Endodermal cell (in vitro differentiated cells): ENCODE data around the gene VENTX. TPM values are rescaled to one million over a fixed set of nuclear protein-coding genes. Genes with fewer than 3 reads are reported as not detected.
A peak's percentile ranks its signal among the peaks of the same experiment; 100 is the strongest.

Source experiments
- DNase-seq: peaks from one replicate; pipeline ENCODE4 v3.0.0-alpha.2; 2017
- H3K27ac ChIP-seq: 2 replicates; pipeline ENCODE4 v1.5.1; 2013; ENCODE audit warnings: mild to moderate bottlenecking, low read depth, low read length, moderate library complexity
- H3K27me3 ChIP-seq: 2 replicates; pipeline ENCODE4 v1.6.1; 2013; ENCODE audit warnings: mild to moderate bottlenecking, low read length, moderate library complexity; ENCODE audit not compliant: insufficient read depth, control insufficient read depth, poor library complexity, severe bottlenecking
- H3K36me3 ChIP-seq: 2 replicates; pipeline ENCODE4 v1.7.0; 2013; ENCODE audit warnings: mild to moderate bottlenecking, low read length, moderate library complexity; ENCODE audit not compliant: control insufficient read depth, insufficient read depth
- H3K4me1 ChIP-seq: one replicate; pipeline ENCODE4 v1.7.0; 2013; ENCODE audit warnings: low read length; ENCODE audit not compliant: control insufficient read depth, insufficient read depth
- H3K4me3 ChIP-seq: 2 replicates; pipeline ENCODE4 v1.5.1; 2013; ENCODE audit warnings: mild to moderate bottlenecking, low read length, moderate library complexity
- H3K9ac ChIP-seq: 2 replicates; pipeline ENCODE4 v1.6.1; 2013; ENCODE audit warnings: mild to moderate bottlenecking, low read length, moderate library complexity; ENCODE audit not compliant: poor library complexity, severe bottlenecking; ENCODE audit errors: extremely low read depth
- H3K9me3 ChIP-seq: 2 replicates; pipeline ENCODE4 v1.6.1; 2013; ENCODE audit warnings: mild to moderate bottlenecking, low read length, moderate library complexity; ENCODE audit not compliant: control insufficient read depth
- H3K27ac Mint-ChIP-seq: 2 replicates; pipeline ENCODE4 v1.8.0; 2020; ENCODE audit warnings: mixed read lengths
- H3K27me3 Mint-ChIP-seq: 2 replicates; pipeline ENCODE4 v1.8.0; 2021; ENCODE audit warnings: mild to moderate bottlenecking, mixed read lengths; ENCODE audit not compliant: insufficient read depth
- H3K36me3 Mint-ChIP-seq: 2 replicates; pipeline ENCODE4 v1.8.0; 2020; ENCODE audit warnings: low read depth, mixed read lengths
- H3K4me1 Mint-ChIP-seq: 2 replicates; pipeline ENCODE4 v1.8.0; 2020; ENCODE audit warnings: mixed read lengths
- H3K4me3 Mint-ChIP-seq: 2 replicates; pipeline ENCODE4 v1.8.0; 2020; ENCODE audit warnings: mild to moderate bottlenecking, moderate library complexity, mixed read lengths
- H3K9me3 Mint-ChIP-seq: 2 replicates; pipeline ENCODE4 v1.8.0; 2020; ENCODE audit warnings: mild to moderate bottlenecking, mixed read lengths
- WGBS, 2 experiments: methylation state at CpG; one replicate each; pipeline versions ENCODE4 v1.1.5 to v1.1.7; 2013; ENCODE audit warnings: missing lambda C conversion rate in 2 of 2, mixed read lengths in 1 of 2; ENCODE audit not compliant: insufficient coverage in 1 of 2, insufficient read length in 1 of 2; 5-methylcytosine and 5-hydroxymethylcytosine counted together
- total RNA-seq, 2 donors: library from RNA; stranded (reverse); fragmentation: NEBNext Ultra II Directional in 1 of 2; extraction: Animal tissue kit (Norgen Biotek cat#: 25700) in 1 of 2; gene quantifications; 2 replicates in 1 of 2; 3 replicates in 1 of 2; pipeline ENCODE4 v1.2.1, GENCODE V29; 2021
- TF ChIP-seq, protein P1 (sequence below): fragments of 200-600 bp; sonication (generic); conservative IDR thresholded peaks from 2 replicates; pipeline ENCODE4 v1.5.0; 2021; ENCODE audit warnings: antibody characterized with exemption, mild to moderate bottlenecking

The VENTX gene
- total RNA-seq, 2 donors from 2014 or later, result 5.5 to 14.2 TPM

DNA sequence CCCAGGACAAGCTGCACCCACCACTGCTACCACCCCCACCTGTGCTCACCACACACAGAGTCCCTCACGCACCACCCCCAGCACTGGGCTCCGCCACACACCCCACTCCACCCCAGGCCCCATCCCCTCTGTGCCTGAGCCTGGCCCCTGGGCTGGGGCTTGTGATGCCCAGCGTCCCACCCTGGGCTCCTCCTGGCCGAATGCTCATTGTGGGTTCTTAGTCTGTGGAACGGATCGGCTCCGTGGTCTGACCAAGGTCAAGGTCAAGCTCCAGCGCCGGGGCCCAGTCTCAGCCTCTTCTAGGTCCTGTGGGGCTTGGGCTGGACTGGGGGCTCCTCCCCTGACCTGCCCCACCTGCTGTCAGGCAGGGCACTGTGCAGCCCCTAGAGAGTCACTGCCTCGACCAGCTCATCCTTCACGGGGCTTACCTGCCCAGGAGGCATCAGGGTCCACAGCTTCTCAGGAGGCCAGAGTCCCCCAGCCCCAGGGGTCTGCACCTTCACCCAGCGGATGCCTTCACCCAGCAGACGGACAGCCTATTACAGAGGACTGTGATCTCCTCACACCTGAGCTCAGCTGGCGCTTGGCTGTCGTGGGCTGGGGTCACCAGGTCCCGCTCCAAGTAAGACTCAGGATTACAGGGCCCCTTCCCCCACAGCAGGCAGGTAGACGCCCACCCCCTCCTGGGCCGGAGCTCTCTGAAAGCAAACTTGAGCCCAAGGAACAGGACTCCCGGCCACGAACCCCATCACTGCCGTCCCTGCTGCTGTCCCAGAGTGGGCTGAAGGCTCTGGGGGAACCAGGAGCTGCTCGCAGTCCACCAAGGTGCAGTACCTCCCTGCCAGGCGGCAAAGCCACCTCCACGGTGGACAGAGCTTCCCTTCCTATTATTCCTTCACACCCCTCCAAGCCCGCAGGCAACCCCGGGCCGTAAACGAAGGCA is 22.9 kb upstream of the VENTX start:
- H3K36me3 ChIP-seq, result no peaks in the 10 kb centered on the region
- no peak overlapping the region for H3K4me3 ChIP-seq
- Mint-ChIP-seq H3K4me1 (no peaks in the 10 kb centered on the region), H3K9me3 (no peaks in the 10 kb centered on the region), H3K4me3 (no peak overlapping the region), H3K27me3 (peaks cover 2% of the 10 kb centered on the region), H3K27ac (no peak overlapping the region), H3K36me3 (no peaks in the 10 kb centered on the region)
- no peak overlapping the region for H3K27ac ChIP-seq
- DNase-seq, result no peak
- peaks cover 4% of the 10 kb centered on the region for H3K27me3 ChIP-seq
- WGBS, 2 experiments, result 91 to 93% methylated on average over 17 to 28 of the region's 28 CpGs
- no peak overlapping the region for H3K9ac ChIP-seq
- TF ChIP-seq, protein P1, sequence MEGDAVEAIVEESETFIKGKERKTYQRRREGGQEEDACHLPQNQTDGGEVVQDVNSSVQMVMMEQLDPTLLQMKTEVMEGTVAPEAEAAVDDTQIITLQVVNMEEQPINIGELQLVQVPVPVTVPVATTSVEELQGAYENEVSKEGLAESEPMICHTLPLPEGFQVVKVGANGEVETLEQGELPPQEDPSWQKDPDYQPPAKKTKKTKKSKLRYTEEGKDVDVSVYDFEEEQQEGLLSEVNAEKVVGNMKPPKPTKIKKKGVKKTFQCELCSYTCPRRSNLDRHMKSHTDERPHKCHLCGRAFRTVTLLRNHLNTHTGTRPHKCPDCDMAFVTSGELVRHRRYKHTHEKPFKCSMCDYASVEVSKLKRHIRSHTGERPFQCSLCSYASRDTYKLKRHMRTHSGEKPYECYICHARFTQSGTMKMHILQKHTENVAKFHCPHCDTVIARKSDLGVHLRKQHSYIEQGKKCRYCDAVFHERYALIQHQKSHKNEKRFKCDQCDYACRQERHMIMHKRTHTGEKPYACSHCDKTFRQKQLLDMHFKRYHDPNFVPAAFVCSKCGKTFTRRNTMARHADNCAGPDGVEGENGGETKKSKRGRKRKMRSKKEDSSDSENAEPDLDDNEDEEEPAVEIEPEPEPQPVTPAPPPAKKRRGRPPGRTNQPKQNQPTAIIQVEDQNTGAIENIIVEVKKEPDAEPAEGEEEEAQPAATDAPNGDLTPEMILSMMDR, result peak; percentile 33
- H3K4me1 ChIP-seq, result no peaks in the 10 kb centered on the region
- H3K9me3 ChIP-seq, result no peaks in the 10 kb centered on the region

DNA sequence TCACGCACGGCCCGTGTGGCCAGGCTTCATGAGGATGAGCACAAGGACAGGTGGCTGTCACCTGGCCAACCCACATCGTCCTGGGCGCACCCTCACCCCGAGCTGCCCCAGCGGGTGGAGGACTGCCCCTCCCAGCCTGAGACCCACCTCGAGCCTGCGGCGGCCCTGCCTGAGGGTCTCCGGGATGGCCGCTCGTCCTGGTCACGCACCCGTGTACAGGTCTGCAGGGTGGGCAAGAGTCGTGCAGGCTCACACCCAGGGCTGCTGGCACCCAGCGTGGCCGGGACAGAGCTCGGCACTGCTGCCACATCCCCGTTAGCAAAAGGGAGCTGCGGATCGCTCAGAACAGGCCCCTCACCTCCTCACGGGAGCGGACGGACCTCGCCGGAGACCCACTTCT is 22.1 kb upstream of the VENTX start:
- Mint-ChIP-seq H3K36me3 (no peaks in the 10 kb centered on the region), H3K4me3 (no peak overlapping the region), H3K27me3 (peaks cover 2% of the 10 kb centered on the region), H3K4me1 (no peaks in the 10 kb centered on the region), H3K27ac (no peak overlapping the region), H3K9me3 (no peaks in the 10 kb centered on the region)
- Histone ChIP-seq H3K27ac (no peak overlapping the region), H3K36me3 (no peaks in the 10 kb centered on the region), H3K9ac (no peak overlapping the region), H3K4me1 (no peaks in the 10 kb centered on the region), H3K4me3 (no peak overlapping the region), H3K27me3 (peaks cover 4% of the 10 kb centered on the region), H3K9me3 (no peaks in the 10 kb centered on the region)
- no peak for DNase-seq
- TF ChIP-seq, protein P1, result no peak
- 94 to 97% methylated on average over 27 of the region's 27 CpGs for WGBS, 2 experiments

DNA sequence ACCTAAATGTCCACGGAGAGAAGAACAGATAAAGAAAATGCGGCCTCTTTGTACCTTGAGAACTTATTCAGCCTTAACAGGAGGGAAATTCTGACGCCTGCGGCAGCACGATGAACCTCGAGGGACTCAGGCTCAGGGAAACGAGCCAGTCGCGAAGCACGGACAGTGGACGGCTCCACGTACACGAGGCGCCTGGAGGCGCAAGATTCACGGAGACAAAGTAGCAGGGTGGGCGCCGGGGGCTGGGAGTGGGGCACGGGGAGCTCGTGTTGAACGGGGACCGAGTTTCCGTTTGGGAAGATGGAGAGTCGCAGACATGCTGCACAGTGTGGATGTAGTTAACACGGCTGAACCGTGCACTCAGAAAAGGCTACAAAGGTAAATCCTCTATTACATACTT is 20.9 kb upstream of the VENTX start:
- Mint-ChIP-seq H3K4me1 (no peaks in the 10 kb centered on the region), H3K4me3 (no peak overlapping the region), H3K27me3 (peaks cover 4% of the 10 kb centered on the region), H3K36me3 (no peaks in the 10 kb centered on the region), H3K27ac (no peak overlapping the region), H3K9me3 (no peaks in the 10 kb centered on the region)
- WGBS, 2 experiments, result 90 to 92% methylated on average over 26 of the region's 26 CpGs
- H3K27ac ChIP-seq, result no peak overlapping the region
- no peak overlapping the region for H3K4me3 ChIP-seq
- peaks cover 4% of the 10 kb centered on the region for H3K27me3 ChIP-seq
- no peak for DNase-seq
- no peaks in the 10 kb centered on the region for H3K4me1 ChIP-seq
- no peaks in the 10 kb centered on the region for H3K36me3 ChIP-seq
- H3K9me3 ChIP-seq, result no peaks in the 10 kb centered on the region
- TF ChIP-seq, protein P1, result no peak
- H3K9ac ChIP-seq, result no peak overlapping the region
